Measurements from ENCODE around the gene LRRC59.
"Not testable (repeated sequence)": the region's sequence is repeated elsewhere in the genome, so short reads cannot be mapped to it uniquely, and the experiment has no call there.

Gene LRRC59

DNA sequence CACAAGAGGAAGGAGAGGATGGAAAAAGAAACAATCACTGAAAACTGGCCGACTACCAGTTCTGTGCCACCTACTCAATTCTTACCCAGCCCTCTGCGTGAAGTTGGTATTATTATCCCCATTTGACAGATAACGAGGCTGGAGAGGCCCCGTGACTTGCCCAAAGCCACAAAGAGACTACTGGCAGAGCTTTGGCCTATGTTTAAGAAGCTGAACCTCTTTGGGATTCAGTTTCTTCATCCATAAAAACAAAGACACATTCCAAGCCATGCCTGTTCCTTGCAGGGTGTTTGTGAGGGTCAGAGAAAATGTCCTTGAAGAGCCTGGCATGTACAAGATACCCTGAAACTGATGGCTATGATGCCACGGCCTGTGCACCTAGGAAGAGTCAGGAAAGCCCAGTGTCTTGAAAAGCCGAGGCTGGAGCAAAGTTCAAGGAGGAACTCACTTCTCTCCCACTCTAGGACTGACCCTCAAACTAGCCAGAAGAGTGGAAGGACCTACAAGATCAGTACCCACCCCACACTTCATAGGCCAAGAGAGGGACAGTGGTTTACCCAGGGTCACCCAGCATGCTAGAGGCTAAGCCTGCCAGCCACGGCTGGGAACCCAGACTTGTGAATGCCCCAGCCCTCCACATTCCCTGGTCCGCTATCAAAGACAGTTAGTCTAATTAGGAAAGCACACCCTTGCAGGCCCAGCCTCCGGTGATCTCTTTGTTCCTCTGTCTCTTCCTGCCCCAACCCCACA is 27.1 kb upstream of the LRRC59 start:
- DNase-seq, result no peak

DNA sequence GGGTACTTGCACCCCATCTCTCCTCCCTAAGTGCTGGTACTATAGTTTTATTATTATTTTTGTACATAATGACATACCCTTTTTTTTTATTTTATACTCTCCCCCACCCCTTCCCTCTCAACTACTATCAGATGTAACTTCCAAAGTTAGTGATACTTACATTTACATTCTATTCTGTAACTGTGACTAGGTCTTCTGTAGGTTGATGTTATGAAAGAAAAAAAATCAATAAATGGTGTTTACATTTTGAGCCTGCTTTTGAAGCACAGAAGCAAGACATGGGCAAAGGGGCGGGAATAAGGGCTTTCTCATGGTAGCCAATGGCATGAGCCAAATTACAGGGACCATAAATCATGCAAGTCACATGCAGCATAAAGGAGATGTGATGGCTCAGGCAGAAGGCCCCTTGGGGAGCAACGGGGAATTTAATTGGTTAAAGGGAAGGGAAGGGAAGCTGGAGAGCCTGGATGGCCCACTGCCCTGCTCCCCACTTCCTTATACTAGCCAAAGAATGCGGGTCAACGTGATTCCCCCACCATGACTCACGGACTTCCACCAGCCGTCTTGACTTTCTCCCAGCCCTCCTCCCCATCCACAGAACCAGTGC is 26.3 kb upstream of the LRRC59 start:
- DNase-seq, result no peak

DNA sequence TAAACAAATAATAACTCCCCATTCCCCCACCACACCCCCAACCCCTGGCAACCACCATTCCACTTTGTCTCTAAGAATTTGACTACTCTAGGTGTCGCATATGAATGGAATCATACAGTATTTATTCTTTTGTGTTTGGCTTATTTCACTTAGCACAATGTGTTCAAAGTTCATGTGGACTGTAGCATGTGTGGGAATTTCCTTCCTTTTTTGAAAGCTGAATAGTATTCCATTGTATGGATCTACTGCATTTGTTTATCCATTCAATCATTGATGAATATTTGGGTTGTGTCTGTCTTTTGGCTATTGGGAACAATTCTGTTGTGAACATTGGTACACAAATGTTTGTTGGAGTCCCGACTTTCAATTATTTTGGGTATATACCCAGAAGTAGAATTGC is 25.4 kb upstream of the LRRC59 start:
- DNase-seq, result no peak

DNA sequence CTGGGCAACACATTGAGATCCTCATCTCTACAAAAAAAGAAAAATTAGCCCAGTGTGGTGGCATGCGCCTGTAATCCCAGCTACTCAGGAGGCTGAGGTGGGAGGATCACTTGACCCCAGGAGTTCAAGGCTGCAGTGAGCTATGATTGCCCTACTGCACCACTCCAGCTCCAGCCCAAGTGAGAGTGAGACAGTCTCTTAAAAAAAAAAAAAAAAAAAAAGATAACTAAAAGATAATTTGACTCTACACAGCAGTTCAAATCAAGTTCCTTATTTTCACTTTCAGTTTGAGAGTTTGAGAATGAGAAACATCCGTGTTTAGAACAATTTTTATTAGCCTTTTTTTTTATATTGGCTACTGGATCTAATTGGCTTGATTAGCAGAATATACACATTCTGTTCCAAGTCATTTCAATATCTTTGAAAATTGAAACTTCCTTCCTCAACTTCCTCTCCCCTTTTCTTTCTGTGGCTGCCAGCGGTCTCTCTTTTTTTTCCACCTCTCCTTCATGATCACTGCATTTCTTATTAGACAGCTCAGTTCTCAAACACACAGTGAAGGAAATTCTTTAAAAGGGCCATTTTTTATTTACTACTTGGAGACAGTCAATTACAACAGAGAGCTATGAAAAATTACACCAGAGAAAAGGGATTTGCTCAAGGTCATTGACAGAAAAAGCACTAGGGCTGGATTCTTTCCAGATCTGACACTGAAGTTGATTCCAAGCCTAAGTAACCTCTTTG is 24.2 kb upstream of the LRRC59 start:
- DNase-seq, result no peak

DNA sequence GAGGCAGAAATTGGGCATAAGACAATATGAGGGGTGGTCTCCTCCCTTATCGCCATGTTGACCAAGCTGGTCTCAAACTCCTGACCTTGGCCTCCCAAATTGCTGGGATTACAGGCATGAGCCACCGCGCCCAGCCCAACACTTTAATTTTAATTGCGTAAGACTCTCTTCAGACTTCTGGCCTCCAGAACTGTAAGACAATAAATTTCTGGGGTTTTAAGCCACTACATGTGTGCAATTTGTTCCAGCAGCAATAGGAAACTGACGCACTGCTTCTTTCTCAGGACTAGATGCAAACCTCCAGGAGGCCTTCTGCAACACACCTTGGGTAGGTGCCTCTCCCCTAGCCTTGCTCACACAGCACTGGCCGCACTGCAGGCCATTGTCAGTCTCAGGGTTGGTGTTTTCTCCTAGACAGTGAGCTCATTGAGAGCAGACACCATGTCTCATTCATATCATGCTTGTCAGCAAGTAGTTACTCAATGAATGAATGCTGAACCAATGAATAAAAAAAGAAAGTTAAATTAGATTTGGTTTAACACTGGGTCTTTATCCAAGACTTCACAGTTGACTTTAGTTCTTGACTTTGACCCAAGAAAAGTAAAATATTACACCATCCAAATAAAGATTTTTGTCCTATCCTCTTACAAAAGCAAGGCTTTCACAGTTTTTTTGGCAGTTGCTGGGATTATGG is 23.2 kb upstream of the LRRC59 start:
- DNase-seq, result no peak

DNA sequence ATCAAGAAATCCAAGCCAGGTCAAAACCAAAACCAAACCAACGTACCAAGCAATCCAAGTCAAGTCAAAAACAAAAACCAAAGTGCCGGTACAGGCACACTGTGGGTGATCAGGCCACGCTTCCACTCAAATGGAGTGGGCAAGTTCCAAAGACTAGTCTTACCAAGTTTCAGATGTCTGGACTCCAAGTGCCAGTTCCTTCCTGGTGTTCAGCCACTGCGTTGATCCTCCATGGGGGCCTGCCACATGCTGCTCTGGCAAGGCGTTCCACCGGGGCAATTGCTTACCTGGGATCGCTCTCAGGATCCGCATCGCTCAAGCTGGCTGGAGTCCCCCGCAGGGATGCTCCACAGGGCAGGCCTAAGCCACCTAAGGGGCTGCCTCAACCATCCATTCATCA is 22.3 kb upstream of the LRRC59 start:
- not testable (repeated sequence) for DNase-seq

- DNase-seq, result no peak
Observed at GRCh38 chr17:50414808-50415207, 17.5 kb upstream of the LRRC59 start.

- no peak for DNase-seq
Observed at GRCh38 chr17:50412188-50412732, 14.9 kb upstream of the LRRC59 start.

DNA sequence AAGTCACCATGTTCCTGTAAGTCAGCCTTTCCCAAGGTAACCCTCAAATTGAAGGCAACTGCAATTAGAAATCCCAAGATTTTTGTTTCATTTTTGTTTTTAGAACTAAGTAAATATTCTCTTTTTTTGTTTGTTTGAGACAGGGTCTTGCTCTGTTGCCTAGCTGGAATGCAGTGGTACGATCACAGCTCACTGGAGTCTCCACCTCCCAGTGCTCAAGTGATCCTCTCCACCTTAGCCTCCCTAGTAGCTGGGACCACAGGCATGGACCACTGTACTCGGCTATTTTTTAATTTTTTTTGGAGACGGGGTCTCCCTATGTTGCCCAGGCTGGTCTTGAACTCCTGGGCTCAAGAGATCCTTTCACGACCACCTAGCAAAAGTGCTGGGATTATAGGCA is 10.6 kb upstream of the LRRC59 start:
- DNase-seq, result no peak

DNA sequence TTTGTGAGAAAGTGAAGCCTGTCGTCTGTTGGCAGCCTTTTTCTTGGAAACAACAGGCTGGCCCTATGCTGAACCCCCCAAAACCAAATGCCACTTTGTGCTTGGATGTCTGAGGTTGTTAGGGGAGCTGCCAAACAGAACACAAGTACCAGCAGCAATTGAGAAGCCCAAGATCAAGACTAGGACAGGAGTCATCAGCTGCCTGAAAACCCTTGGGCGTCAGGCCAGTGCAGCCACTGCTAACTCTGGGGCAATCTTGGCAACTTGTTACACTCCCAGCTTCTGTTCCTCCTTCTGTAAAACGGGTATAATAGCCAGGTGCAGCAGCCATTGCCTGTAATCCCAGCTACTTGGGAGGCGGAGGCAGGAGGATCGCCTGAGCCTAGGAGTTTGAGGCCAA is 9.3 kb upstream of the LRRC59 start:
- no peak for DNase-seq

GRCh38 chr17:50405351-50405750 is 8.0 kb upstream of the LRRC59 start:
- DNase-seq, result not testable (repeated sequence)

GRCh38 chr17:50399591-50399990 is 2.3 kb upstream of the LRRC59 start:
- not testable (repeated sequence) for DNase-seq

- DNase-seq, result not testable (repeated sequence)
Observed at GRCh38 chr17:50398672-50399071, 1.3 kb upstream of the LRRC59 start.

DNA sequence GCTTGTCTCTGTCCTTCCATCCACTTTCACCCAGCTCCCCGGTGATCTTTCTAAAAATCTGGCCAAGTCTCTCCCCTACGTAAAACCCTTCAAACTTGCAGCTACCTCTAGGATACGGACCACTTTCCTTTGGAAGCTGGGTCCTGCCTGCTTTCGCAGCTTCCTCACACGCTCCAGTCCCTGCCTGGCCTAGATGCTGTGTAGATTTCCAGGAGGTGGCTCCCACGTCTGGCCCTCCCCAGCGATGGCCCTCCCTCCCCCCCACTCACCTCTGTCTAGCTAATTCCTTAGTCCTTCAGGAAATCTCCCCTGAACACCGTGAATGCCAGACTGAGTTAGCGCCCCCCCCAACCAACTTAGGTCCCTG is 579 bp upstream of the LRRC59 start:
- no peak for DNase-seq

DNA sequence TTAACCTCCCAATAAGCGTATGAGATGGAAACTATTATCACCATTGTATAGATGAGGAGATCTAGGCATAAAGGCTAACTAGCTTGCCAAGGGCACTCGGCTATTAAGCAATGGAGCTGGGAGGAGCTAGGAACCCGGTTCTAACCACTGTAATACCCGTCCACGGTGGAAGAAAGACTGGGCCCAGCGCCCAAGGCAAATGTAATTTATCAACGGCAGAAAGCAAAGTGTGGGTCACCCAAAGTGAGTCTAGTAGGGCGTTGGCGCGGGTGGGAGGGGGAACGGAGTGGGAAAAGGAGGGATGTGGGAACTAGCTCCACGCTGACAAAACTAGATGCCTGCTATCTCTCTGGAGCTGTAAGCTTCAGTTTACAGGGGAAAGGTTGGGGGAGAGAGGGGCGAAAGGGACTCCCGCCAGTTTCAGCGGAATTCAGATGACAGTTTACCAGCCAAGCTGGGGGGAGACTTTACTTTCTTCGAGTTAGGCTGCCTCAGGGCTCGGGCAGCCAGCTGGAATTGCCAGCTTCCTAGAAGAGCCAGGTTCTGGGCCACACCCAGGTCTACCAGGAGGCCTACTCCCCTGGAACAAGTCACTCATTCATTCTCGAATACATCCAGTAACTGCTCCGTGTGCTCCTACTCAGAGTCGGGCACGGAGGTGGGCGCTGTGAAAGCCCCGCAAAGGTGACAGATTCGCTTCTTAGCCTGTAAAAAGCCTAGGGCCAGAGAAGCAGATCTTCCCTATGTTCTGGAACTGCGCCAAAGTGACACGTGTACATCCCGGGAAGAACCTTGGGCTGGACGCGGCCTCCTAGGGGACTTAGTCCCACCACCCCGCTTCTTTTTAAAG is 837 bp downstream of the LRRC59 start:
- no peak for DNase-seq

DNA sequence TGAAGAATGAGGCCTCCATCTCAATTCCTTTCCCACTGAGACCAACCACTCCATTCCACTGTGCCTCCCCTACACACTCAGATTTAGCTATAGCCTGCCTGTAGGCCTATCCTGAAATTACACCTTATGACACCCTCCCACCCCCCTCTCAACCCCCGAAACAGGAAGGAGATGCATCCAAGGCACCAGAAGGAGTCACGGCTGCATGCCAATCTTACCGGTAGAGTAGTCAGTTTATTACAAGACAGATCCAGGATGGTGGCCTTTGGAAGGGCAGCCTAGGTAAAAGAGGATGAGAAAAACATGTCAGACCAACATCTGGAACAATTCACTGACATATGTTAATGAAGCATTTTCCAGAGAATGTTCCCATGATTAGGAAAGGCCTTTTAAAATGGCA is 2.6 kb downstream of the LRRC59 start:
- DNase-seq, result no peak

- DNase-seq, result no peak
Observed at GRCh38 chr17:50393700-50394099, 3.6 kb downstream of the LRRC59 start.

- DNase-seq, result no peak
Observed at GRCh38 chr17:50392621-50393020, 4.7 kb downstream of the LRRC59 start.

GRCh38 chr17:50389534-50389933 is 7.8 kb downstream of the LRRC59 start:
- no peak for DNase-seq

- DNase-seq, result no peak
Observed at GRCh38 chr17:50388728-50389127, 8.6 kb downstream of the LRRC59 start.

GRCh38 chr17:50386510-50386909 is 10.8 kb downstream of the LRRC59 start:
- DNase-seq, result no peak

DNA sequence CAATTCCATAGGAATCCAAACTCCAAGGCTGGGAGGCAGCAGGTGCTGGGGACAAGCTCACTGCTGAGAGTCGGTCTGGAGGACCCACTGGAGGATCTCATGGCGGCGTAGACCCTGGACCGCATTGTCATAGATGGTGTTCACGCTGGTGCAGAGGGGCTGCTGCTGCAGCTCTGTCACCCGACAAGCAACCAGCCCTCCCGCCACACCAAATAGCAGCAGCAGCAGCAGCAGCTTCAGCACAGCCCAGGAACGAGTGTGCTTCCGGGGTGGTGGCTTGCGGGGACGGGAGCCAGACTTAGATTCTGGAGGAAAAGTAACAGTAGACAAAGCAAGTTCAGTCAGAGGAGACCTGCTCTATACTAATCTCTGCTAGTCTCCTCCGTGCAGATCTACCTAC is 14.4 kb downstream of the LRRC59 start:
- DNase-seq, result no peak

Data from stimulated activated CD4-positive, alpha-beta T cell treated with anti-CD3 and anti-CD28 coated beads, Interleukin-1b, Interleukin-23, amount 100 ng/mL, for 48 hours (primary cell).